ENCODE measurements around the gene MXI1.
"Not testable (repeated sequence)": the region's sequence is repeated elsewhere in the genome, so short reads cannot be mapped to it uniquely, and the experiment has no call there.

The MXI1 gene

GRCh38 chr10:110244550-110244949, 37.1 kb downstream of the MXI1 start:
- DNase-seq: no peak

- DNase-seq: not testable (repeated sequence)
These were observed 40.4 kb downstream of the MXI1 start for GRCh38 chr10:110247833-110248232.

DNA sequence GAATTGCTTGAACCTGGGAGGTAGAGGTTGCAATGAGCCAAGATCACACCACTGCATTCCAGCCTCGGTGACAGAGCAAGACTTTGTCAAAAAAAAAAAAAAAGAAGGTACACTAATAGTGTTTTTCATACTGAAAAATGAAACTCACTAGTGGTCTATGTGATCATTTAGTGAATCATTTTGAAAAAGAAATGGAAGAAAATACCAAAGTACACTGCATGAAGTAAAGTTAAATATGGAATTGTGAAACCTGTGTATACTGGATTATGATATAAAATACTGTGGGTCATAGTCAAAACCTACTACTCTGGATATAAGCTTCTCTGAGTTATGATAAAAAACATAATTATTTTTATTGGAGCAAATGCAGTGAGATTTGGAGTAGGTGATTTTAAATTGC, 42.1 kb downstream of the MXI1 start:
- DNase-seq: not testable (repeated sequence)

- DNase-seq: not testable (repeated sequence)
These were observed 44.0 kb downstream of the MXI1 start for GRCh38 chr10:110251392-110251791.

DNA sequence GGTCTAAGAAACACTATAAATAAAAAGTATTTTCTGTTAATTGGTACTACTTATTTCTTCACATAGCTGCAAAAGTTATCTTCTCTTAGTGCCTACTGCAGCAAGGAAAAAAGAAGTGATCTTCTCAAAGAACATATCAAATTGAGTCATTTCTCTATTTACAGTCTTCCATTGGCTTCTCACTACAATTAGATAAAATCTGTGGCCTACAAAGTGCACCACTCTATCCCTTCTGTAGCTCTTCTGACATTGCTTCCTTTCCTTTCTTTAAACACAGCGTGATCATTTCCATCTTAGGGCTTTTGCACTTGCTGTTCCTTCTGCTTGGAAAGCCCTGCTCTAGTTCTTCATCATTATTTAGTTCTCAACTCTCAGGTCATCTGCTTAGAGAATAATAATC, 44.7 kb downstream of the MXI1 start:
- no peak for DNase-seq

DNA sequence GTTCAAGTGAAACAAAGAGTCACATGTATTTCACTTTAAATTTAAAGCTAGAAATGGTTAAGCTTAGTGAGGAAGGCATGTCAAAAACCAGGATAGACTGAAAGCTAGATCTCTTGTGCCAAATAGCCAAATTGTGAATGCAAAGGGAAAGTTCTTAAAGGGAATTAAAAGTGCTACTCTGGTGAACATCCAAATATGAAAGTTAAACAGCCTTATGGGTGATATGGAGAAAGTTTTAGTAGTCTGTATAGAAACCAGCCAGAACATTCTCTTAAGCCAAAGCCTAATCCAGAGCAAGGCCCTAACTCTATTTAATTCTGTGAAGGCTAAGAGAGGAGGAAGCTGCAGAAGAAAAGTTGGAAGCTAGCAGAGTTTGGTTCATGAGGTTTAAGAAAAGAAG, 47.1 kb downstream of the MXI1 start:
- DNase-seq: no peak

DNA sequence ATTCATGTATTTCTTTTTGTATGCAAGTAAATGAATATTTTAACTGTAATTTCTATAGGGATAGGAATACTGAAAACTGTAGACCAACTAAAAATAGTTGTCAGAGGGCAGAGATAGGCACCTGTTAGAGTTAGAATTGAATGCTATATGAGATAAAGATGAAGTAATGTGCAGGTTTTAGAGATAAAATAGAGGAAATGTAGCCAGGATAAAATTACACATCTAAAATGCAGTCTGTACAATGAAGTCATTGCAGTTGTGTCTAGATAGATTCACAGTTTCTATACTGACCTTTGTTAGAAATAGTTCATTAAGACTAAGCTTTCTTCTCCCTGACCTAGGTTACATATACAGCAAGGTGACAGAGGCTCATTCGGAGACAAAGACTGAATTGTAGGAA, 51.1 kb downstream of the MXI1 start:
- DNase-seq: no peak

DNA sequence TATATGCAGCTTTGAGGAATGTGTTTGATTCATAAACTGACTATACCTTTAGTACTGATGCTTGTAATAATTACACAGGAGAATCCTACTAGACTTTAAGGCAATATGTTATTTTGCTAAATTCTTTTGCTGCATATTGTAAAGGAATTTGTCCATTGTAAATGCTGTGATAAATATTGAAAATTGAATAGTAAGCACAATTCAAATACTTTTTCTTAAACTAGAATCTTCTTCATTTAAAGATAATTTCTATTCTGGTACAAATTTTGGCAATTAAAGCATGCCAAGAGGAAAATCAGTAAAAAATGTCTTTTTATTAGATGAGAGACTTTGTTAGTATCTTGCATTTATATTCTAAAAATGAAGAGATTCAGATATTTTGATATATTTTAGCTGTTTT, 51.9 kb downstream of the MXI1 start:
- DNase-seq: no peak

GRCh38 chr10:110260746-110261477, 53.5 kb downstream of the MXI1 start:
- no peak for DNase-seq

DNA sequence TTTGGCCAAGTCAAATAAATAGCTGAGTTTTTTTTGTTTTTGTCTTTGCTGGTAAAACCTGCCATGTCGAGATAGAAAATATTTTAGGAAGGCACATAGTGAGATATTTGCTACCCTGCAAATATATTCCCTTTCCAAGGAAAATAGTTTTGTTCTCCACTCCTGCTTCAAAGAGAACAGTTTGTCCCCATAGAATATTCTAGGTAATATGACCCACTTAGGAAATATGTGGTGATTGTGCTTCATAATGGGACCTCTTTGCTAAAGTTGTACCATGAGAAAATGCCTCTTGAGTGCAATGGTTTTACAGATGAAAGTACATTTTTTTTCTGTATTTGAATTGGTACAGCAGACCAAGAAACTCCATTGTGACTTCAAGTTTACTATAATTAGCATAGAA, 55.8 kb downstream of the MXI1 start:
- no peak for DNase-seq

GRCh38 chr10:110265573-110266193, 58.3 kb downstream of the MXI1 start:
- no peak for DNase-seq

GRCh38 chr10:110267276-110267675, 59.9 kb downstream of the MXI1 start:
- DNase-seq: no peak

DNA sequence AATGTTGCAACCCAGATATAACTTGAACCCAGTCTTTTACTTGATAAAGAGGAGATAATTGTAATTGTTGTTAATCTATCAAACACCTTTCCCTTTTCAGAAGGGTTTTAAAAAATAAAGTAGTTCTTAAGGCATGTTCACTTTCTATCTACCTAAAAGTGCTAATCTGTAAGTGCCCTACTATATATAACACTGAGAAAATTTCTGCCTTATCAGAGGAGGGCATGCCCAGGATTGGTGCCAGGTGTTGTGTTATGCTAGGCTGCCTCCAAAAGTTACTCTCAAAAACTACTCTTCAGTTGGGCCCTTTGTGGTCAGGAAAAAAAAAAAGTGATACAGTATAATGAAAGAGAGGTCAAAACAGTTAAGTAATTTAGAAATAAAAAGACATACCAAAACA, 61.0 kb downstream of the MXI1 start:
- no peak for DNase-seq

GRCh38 chr10:110268971-110269370, 61.6 kb downstream of the MXI1 start:
- no peak for DNase-seq

DNA sequence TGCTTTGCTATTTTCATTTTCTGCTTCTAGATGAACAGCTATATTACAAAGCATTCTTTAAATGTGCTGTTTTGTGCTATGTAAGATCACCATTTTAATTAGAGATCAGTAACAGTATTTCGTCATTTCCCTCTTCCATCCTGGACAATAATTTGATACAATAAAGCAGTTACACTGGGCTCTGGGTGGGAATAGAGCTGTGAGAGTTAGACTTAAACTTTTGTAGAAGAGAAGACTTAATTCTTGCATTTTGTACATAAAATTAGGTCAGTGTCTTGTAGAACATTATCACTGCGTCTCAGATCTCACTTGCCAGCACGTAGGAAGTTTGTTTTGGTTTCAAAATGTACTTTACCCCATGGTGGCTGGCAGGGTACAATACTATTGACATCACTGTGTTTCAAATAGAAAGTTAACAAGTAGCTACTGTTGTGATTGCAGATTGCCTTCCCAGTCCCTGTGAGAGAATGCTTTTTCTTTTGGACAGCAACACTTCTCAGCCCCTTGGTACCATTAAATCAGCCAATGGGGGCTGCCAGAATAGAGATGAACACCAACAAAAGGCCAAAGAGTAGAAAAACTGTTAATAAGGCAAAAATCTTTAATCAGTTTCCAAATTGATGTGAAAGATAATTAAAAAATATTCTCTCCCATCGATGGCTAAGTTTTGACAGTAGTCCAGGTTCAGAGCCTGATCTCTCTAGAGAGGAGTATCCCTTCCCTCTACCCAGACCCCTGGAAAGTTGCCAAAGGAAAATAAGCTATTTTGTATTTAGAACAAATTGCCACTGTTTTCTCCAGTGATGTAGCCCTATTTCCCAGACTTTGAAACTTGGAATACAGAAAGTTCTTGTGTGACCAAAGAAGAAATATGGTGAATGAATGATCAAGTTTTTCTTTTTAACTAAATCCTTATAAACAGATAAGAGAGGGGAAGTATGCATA, 62.2 kb downstream of the MXI1 start:
- no peak for DNase-seq

- not testable (repeated sequence) for DNase-seq
These were observed 65.6 kb downstream of the MXI1 start for GRCh38 chr10:110272995-110273394.

GRCh38 chr10:110273474-110273873, 66.1 kb downstream of the MXI1 start:
- no peak for DNase-seq

DNA sequence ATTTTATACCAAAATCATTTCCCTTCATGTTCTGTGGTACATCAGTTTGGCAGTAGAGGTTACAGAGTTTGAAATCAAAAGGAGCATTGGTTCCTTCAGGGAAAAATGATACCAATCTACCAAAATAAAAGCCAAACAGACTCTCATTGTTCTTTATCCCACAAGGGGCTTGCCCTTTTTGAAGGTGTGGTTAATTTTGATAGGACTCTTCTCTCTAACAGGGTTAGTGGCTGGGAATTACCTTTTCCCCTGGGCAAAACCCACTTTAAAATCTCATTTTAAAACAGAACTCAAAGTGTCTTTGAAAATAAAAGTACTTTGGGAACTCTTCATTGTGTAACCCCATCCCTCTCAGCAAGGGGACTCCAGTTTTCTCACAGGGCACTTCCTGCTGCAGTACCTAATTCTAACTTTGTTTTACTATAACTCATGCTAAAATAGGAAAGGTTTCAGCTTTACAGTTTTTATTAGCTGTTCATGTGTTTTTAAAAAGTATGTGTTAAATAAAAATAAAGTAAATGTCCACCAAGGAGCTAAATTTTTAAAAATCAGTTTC, 66.7 kb downstream of the MXI1 start:
- no peak for DNase-seq

DNA sequence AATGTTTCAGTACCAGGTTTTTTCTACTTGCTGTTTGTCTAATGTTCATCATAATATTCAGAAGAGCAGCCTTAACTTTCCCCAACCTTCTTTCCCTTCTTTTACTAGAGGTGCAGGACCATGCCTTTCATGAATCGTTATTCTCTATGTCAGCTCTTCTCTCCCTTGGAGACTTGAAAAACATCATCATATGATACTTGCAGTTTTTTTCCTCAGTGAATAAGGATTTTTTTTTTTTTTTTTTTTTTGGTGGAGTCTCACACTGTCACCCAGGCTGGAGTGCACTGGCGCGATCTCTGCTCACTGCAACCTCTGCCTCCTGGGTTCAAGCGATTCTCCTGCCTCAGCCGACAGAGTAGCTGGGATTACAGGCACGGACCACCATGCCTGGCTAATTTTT, 67.2 kb downstream of the MXI1 start:
- DNase-seq: no peak

DNA sequence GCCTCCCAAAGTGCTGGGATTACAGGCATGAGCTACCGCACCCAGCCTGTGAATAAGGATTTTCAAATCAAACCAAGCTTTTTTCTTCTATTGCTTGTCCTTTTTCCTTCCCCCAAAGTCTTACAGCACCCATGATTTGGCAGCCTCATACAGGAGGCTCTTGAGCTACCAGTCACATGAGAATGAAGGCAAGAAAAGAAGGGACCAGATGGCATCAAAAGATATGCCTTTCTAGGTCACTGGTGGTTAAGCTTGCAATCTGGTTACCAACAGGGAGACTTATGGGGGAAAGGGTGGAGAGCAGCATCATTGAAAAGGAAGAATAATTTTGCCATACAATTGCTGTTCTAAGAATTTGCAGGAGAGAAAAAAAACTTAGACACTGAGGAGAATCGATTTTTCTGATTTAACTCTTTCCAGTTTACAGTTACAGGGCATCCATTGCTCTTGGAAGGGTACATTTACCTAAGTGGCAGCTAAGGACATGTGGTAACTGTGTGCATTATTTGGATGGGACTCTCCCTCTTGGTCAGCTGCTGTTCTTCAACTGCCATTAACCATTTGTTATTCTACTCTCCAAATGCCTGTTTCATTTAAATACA, 67.8 kb downstream of the MXI1 start:
- DNase-seq: no peak

DNA sequence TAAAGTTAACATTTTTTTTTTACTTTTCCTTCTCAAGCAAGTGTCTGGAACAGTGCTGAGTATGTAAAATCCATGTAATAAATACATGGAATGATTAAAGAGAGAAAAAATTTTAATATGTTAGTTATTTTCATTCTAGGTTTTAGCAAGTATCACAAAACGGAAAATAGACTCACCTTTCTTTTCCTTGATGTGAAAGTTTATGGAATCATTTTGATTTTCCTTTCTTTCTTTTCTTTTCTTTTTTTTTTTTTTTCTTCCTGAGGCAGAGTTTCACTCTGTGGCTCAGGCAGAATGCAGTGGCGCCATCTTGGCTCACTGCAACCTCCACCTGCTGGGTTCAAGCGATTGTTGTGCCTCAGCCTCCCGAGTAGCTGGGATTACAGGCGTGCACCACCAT, 69.2 kb downstream of the MXI1 start:
- no peak for DNase-seq

DNA sequence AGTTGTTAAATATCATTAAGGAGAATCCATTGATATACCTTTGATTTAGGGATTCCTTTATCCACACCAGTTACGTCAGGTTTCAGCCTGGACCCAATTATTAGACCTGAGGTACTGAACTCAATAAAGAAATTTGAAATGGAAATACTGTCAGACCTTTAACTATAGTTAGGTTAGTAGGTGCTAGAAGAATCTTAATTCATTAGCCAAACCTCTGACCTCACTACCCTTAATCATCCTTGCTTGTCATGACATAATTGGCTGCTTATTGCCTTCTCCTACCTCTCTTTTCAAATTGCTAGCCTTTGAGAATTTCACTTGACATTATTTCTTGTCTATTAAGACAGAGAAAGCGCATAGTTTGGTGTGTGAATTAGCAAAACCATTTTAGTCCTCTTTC, 70.2 kb downstream of the MXI1 start:
- DNase-seq: no peak
